Left colon (tissue), 2 donors: Measurements from ENCODE around the gene BTRC. TPM values are rescaled to one million over a fixed set of nuclear protein-coding genes. Genes with fewer than 3 reads are reported as not detected.
"Not testable (repeated sequence)": the region's sequence is repeated elsewhere in the genome, so short reads cannot be mapped to it uniquely, and the experiment has no call there.

Source experiments
- ATAC-seq: fragments of 200-7000 bp; cut with Tn5 transposase; one replicate; pipeline ENCODE4 v1.9.1; 2020; ENCODE audit warnings: mild to moderate bottlenecking, moderate library complexity
- DNase-seq, 2 donors: peaks; one replicate each; pipeline ENCODE4 v3.0.0-alpha.2; 2020
- intact Hi-C, 2 donors: fragments of 100-400 bp; cut with DNase I in 1 of 2; cut with micrococcal nuclease in 1 of 2; formaldehyde crosslinking; loops; one replicate each; pipeline versions ENCODE4 v1.11.2 to v1.14.0; 2022; cut with DNase I, micrococcal nuclease
- microRNA-seq, 2 donors: library from miRNA; unstranded; fragments of <30 nt; microRNA quantifications; one replicate each; pipeline versions ENCODE4 v1.1.0 to v1.2.0, GENCODE V29; 2020
- total RNA-seq, 2 donors: library from RNA; stranded (reverse); fragmentation: NEBNext Ultra II Directional; extraction: Animal tissue kit (Norgen Biotek cat#: 25700); gene quantifications; one replicate each; pipeline ENCODE4 v1.2.1, GENCODE V29; 2021
- donor health status: DM: no; HTN: no; CAD: no.
- donor health status: DM: yes; HTN: yes; CAD: no.

The BTRC gene
- total RNA-seq, 2 donors from 2014 or later: 13.0 to 15.5 TPM

DNA sequence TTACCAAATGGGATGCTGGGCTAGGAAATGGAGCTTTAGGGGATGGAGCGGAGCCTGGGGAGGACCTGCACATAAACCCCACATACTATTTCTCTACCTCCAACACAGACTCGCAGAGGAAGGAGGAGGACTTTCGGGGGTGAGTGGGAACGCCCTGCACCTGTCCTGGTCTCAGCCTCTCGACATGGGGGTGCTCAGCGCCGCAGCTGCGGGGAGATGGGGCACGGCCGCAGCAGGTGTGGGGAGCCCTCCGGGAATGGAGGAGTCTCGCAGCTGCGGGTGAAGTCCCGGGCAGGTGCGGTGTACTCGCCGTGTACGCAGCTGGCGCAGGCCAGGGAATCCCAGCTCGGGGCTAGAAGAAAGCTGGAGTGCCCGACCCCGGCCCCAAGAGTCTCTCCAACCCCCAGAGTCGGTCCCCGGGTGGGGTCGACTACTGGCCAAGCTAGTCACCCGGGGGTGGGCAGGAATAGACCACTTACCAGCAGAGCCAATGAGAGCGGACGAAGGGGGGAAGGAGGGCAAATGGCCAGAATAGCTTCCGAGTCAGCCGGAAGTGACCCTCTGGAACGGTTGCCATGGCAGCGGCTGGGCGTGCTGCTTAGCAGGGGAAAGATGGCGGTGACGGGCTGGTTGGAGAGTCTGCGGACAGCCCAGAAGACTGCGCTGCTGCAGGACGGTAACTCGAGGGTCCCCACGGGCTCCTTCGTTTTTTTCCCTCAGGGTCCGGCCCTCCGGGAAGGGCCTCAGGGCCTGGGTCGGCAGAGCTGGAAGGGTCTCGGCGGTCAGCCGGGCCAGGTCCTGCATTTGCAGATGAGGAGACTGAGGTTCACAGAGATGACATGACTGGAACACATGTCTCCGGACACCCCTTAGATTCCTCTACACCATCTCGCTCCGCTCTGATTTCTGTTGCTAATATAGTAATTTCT, 234.0 kb downstream of the BTRC start, which contains the start of the genes DPCD and POLL:
TSS of gene DPCD (plus strand) at position 597 of the 929 bp plus-strand sequence. CDS start at position 613, 16 bp downstream.
TSS of gene POLL (minus strand) at position 533 of the 929 bp plus-strand sequence. CDS start 897 bp downstream, outside the sequence.
- intact Hi-C loops: no loop called here
- peak; percentile 98 for ATAC-seq
- peak; percentile 97 to 100 for DNase-seq

DNA sequence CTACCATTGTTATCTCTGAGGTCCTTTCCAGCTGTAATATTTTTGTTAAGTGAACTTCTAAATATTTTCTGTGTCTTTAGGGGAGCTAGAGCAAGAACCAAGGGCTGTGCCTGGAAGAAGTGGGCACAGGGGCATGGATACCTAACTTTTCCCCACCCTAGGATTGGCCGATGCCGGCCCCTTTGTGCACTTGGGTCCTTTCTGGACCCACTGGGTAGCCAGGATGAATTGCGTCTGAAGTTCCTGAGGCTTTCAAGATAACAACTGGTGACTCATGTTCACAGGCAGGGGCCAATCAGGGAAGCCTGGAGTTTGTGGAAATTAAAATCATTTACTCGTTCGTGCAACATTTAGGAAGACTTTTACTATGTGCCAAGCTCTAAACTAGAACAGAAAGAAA, 234.9 kb downstream of the BTRC start:
- no peak for DNase-seq
- ATAC-seq: no peak
- intact Hi-C loops: no loop called here

DNA sequence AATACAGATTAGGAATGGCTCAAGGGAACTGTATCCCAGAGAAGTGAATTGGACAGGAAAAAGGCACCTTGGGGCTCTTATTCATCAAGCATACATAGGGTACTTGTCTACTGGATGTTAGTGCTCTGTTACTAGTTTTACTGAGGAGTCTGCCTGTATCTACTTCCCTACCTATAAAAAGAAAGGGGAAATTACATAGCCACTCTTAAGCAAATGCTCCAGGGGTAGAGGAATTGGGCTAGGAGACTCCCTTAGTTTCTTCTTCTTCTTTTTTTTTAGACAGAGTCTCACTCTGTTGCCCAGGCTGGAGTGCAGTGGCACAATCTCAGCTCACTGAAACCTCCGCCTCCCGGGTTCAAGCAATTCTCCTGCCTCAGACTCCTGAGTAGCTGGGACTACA, 239.4 kb downstream of the BTRC start:
- ATAC-seq, intact Hi-C loops, DNase-seq: not testable (repeated sequence)

DNA sequence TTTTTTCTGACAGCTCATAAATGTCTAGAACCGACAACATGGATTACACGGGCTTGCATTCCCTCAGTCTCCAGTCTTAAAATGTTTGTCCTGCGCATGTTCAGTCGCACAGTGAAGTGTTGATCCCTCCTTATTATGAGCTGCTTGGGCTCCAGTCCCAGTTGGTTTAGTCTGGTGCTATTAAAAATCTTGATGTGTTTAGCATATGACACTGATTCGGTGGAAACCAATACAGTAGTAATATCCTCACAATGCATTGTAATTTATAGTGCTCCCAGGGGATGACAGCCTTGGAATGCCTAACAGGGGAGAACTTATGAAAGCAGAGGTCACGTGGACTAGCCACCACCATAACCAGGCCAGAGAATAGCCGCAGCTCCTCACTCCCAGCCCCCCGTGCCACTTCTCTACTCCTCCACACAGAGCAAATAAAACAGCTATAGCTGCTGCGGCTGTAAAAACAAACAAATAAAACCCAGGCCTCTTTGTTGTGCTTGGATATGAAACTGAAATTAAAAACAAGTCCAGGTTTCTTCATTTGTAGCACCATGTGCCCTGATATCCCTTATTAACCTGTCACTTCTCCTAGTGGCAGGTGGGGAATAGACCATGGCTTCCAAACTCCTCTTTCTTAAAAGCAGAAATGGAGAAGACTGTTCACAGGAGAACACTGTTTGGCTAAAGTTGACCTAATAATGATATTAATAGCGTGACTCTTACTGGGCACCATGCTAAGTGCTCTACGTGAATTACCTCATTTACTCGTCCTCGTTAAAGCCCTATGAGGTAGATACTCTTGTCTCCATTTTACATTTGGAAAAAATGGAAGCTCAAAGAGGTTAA, 241.8 kb downstream of the BTRC start:
- ATAC-seq: peak; percentile 33
- intact Hi-C loops: no loop called here
- DNase-seq: no peak

DNA sequence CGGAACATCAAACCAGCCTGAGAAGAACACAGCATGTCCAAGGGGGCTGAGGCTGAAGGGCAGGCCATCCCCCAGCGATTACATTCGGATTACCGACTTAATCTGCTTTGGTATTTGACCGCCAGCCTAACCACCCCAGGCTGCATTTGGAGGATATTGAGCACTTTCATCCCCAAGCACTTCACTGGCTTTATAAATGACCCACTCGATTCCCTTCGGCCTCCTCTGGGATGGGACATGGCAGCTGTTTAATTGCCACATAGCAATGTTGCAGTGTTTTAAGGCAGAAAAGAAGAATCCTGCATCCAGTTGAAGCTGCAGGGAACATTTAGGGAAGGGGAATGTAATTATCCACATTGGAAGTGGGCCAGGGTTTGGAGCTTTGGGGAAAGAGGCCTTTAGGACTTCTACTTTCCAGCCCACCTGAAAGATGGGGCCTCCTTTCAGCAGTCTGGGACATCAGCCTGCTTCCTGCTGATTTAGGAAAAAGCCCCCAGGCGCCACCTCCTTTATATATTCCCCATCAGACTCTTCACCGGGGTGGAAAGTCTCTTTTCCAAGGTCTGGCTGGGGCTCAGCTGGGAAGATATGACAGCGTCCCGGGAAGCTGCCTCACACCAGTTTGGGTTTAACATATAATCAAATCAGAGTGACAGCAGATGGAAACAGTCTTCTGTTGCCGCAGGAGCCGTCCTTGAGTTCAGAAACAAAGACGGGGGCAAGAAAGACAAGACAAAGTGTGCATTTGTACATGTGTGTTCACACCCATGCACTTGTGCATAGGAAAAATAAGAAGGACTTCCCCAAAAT, 243.3 kb downstream of the BTRC start:
- no peak for ATAC-seq
- intact Hi-C loops: no loop called here
- no peak for DNase-seq

DNA sequence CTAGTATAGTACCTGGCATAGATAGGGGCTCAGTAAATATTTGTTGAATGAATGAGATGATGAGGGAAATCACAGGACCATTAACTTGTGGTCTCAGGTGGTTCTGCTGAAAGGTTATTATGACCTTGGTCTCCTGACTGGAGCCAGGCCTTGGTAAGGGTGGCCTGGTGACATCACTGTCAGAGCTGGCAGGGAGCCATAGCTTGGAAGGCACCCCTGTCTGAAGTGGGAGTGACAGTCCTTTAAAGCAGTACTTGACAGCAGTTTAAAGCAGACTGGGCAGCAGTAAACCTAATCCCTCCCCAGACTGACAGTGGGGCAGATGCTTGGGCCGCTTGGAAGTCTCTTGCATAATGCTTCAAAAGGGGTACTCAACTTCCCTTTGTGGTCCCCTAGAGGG, 247.6 kb downstream of the BTRC start:
- intact Hi-C loops: no loop called here
- no peak for ATAC-seq
- no peak for DNase-seq

DNA sequence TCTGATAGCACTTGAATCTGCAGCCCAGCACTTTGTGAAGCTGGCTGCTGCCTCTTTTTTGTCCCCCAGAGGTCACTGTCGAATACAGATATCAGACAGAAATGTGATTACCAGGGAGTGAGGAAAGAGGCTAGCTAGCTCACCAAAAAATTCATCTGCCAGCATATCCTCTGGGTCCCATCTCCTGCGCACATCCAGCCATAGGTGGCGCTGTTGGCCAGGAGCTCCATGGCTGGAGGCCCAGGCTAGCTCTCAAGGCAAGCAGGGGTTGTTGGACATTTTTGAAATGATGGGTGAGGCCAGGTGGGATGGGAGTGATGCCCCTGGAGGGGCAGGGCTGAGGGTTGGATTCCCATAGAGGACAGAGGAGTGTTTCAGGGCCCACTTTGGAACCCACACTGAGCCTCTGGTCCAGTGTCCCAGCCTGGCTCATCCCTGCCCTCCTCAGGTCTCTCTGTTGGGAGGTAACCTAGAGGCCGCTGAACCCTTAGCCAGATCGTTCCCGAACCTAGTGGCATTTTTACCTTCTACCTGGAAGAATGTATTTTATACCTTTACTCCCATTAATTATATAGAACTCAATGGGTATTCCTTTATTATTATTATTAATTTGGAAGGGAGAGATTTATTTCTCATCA, 248.9 kb downstream of the BTRC start:
- ATAC-seq: peak; percentile 86
- peak; percentile 52 to 75 for DNase-seq
- intact Hi-C loops: no loop called here

Small RNA genes lying within 50 kb of the gene (microRNA-seq; reads per million reads assigned to microRNA genes)
- gene MIR3158-1: 0 reads per million in 2 donors
- gene MIR3158-2: 0 reads per million in 2 donors

Other genes starting within 250 kb of the BTRC start
- gene TLX1, start 222.9 kb upstream of the BTRC start, total RNA-seq: 1 to 10 TPM in 1 of 2 donors, under 1 TPM in 1; 0.12 to 1.7 TPM
- not detected for gene LBX1, start 124.7 kb upstream of the BTRC start, total RNA-seq
- gene POLL, start 234.1 kb downstream of the BTRC start, total RNA-seq: 10 to 100 TPM; 27.1 to 28.6 TPM
- 10 to 100 TPM in 1 of 2 donors, 1 to 10 TPM in 1; 7.3 to 12.9 TPM for gene DPCD, start 234.2 kb downstream of the BTRC start, total RNA-seq